ENCODE measurements around the gene SIDT2.

SIDT2 gene

DNA sequence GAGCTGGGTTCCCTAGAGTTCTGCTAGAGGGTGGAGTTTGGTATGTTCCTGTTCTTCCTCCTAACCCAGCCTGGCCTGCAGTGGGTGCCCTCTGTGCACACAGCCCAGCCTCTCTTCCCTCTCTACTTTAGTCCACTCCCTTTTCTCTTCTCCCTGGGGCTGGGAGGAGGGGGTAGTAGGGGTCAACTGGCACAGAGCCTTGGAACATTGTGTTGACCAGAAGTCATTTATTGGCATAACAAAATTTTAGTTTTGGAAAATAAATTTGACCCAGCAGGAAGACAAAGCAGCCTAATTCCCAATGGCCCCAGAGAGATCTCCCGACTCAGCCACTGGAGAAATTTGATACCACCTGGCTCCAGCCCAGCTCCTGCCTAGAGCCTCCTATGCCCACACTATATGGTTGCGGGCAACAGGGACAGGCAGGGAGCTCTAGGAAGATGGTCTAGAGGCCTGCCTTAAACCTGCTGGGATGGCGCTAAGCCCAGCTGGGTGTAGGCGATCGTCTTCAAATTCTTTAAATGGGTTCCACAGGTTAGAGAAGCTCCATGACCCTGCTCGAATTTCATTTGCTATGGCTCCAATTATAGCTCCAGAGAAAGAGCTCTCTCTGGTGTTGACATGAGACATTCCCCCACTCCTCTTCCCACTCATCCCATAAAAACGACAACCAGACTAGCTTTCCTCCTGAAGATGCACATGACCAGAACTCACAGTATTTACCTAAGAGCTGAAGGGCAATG, 43.4 kb downstream of the SIDT2 start:
- DNase-seq (ENCODE audit: low read depth in 2 of 2): no peak

DNA sequence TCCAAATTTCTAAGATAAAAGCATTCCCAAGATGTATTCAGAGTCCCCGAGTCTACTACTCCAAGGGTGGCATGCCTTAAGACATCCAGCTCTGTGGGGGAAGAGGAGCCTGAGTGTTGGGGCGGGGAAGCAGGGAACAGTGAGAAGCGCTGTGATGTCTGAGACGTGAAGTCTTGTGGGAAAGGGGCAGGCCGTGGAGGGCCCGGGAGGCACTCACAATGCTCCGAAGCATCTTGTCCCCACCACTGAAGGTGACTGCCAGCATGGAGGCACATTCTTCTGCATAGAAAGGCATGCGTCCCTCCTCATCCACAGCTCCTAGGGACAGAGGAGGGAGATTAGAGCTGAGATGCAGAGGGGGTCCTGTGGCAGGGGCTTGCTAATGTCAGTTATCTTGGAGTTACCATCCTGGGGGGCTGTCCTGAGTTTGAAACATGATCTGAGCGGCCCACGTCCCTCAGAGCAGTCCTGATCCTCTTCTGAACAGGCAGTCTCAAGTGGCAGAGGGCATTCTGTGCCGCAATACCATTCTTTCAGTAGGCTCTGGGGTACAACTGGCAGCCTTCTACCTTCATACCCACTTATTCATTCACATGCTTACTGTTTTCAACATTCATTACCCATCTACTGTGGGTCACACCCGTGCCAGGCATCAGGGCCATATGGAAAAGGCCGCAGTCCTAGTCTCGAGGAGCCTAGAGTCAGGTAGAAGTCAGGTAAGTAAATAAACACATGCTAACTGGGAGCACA, 44.6 kb downstream of the SIDT2 start:
- DNase-seq (ENCODE audit: low read depth in 2 of 2): no peak

DNA sequence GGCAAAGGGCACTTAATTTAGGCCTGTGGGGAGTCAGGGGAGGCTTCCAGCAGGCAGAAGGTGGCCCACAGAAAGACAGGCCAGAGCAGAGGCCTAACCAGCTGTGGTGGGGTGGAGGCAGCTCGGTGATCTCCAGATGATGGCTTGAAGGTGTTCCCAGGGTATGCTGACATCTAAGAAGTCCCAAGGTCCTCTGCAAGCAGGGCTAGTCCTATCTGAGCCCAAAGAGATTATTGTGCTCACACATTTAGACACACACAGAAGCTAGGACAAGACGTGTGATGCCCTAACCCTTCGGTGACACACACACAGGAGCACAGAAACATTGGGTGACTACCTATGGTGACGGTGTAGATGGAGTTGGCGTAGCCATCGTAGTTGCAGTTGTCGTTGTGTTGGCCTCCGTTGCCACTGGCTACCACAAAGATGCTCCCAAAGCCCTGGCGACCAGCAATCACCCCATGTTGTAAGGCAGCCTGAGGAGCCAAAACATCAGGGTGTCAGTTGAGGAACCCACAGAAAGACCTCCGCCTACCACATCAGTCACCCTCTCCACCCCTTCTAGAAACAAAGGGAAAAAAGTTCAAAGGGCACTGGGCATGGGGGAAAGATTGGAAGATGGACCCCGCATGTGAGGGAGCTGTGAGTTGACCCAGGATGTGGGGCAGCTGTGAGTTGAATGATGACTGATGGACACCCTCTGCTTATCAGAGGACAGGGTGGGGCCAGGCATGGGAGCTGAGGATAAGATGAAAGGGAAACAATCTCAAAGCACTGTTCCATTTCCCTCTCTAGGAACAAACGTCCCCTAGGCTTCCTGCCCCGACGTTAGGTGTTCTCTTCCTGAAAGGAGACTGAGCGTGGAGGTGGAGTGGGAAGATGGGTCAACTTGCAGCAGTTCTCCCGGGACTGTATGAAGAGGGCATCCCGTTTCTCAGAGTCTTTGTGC, 45.5 kb downstream of the SIDT2 start:
- no peak for DNase-seq (ENCODE audit: low read depth in 2 of 2)

DNA sequence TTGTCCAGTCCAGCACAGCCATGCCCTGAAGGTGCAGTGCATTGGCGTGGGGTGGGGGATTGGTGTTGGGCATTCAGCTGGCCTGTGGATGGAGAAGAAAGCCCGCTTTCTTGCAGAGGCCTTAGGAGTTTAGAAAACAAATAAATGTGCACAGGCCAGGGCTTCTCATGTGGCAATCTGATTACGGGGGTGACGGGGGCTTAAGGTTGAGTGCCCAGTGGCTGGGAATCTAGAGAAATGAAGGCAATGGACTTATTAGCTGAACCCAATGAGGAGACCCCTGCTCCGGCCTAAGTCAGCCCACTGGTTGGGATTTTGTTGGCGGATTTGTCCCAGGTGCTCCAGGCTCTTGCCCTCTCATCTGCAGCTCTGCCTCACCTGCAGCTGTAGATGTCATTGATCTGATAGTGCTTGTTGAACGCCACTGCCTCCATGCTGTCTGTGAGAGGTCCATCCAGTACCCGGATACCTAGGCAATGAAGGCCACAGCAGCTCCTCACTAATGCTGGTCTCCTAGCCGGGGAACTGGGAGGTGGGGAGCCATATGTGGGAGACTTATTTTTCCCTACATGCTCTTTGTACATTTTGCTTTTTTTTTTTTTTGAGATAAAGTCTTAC, 47.1 kb downstream of the SIDT2 start:
- no peak for DNase-seq (ENCODE audit: low read depth in 2 of 2)

DNA sequence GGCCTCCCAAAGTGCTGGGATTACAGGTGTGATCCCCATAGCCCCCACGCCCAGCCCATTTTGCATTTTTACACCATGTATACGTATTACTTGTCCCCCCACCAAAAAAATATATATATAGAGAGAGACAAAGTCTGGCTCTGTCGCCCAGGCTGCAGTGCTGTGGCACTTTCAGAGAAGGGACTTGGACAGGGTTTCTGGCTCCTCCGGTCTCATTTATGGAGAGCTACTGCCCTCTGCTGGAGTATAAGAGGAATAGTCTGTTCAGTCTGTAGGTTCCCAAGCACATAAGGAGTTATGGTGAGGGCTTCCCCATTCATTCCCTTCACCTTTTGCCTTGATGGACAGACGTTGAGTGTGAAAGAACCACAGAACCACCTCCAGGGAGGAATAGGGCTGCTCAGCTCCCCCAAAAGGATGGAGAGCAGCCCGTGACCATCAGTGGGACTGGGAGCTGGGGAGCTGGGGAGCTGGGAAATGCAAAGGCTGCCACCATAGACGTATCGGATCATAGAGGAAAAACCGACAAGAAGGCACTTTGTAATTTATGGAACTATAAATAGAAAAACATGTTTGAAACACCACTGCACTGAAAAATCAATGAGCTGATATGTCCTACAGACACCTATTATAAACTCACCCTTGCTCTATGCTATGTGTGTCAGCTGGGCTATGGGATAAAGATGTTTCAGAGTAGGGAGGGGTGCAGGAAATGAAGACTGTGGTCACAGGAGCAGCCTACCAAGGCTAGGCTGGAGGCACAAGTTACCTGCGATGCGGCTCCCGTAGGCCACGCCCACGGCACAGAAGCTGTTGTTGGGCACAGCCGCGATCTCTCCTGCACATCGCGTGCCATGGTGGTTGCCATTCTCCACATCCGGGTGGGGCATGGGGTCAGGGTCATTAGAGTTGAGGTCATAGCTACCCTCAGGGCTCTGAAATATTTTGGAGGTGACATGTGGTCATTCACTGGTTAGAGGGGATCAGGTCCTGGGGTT, 48.1 kb downstream of the SIDT2 start:
- no peak for DNase-seq (ENCODE audit: low read depth in 2 of 2)

DNA sequence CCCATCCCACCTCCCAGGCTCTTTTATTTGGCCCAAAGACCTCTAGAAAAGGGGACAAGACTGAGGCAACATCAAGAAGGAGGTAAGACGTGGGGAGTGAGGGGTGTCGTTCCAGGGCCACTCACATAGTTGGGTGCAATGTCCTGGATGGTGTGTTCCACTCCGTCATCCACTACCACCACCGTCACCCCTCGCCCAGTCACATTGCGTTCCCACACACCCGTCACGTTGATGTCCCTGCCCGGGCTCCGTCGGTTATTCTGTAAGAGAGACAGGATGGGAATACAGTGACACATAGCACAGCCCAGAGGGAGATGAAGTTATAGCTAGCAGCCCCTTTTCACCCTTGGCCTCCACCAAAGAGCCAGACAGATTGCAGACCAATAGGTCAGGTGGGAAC, 49.5 kb downstream of the SIDT2 start:
- no peak for DNase-seq (ENCODE audit: low read depth in 2 of 2)

DNA sequence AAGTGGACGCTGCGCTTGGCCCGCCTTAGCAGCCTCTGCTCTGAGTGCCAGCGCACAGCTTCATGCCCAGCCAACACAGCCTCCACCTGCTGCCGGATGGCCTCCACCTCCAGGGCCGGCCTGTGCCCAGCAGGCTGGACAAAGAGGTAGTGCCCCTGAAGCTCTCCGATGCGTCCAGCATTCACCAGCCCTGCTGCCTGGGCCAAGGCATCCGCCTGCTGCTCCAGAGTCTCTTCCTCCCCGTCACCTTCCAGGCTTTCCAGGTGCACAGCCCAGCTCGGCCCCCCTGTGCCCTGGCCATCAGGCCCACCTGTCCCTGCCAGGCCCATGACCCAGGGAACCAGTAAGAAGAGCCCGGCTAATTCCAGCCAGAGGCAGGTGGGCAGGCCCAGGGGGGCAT, 50.9 kb downstream of the SIDT2 start:
- no peak for DNase-seq (ENCODE audit: low read depth in 2 of 2)

DNA sequence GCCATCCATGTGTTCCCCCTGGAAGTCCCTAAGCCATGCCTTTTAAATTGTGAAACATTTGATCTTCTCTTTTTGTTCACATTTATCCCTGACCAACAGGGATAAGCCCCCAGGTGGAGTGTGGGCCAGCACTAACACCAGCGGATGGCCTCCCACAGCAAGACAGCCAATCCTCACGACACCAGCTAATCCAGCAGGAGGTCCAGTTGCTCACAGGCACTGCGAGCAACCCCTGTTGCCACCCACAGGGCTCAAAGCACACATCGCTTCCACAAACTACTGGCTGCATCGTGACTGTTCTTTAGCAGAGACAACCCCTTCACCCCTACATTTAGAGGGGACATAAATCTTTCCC, 51.4 kb downstream of the SIDT2 start:
- DNase-seq (ENCODE audit: low read depth in 2 of 2): no peak

DNA sequence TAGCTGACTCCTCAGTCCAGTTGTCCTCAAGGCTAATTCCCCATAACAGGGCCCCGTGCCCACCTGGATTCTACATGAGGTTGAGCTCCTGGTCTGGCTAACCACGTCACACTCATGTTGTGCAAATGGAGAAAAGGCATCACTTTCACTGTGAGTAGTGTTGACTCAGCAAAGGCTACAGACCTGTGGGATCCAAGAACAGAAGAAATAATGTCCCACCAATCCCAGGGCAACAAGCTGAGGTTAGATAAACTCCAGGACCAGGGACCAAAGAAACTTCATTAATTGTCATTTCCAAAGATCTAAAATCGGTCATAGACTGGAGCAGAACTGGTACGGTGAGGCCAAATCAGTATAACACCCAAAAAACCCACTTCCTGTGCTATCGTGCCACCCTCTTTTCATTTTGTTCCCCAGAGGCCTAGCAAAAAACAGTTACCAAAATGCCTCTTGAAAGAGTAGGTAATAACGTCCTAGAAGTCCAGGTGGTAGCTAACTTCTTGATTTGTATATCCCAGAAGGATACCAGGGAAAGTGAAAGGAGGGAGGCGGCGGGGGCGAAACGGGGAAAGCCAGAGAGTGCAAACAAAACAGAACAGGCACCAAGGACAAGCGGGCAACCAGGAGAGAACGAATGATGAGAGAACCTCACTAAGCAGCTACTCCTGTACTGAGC, 51.9 kb downstream of the SIDT2 start:
- peak in 1 of 2 donors; percentile 30 for DNase-seq (ENCODE audit: low read depth in 2 of 2)

DNA sequence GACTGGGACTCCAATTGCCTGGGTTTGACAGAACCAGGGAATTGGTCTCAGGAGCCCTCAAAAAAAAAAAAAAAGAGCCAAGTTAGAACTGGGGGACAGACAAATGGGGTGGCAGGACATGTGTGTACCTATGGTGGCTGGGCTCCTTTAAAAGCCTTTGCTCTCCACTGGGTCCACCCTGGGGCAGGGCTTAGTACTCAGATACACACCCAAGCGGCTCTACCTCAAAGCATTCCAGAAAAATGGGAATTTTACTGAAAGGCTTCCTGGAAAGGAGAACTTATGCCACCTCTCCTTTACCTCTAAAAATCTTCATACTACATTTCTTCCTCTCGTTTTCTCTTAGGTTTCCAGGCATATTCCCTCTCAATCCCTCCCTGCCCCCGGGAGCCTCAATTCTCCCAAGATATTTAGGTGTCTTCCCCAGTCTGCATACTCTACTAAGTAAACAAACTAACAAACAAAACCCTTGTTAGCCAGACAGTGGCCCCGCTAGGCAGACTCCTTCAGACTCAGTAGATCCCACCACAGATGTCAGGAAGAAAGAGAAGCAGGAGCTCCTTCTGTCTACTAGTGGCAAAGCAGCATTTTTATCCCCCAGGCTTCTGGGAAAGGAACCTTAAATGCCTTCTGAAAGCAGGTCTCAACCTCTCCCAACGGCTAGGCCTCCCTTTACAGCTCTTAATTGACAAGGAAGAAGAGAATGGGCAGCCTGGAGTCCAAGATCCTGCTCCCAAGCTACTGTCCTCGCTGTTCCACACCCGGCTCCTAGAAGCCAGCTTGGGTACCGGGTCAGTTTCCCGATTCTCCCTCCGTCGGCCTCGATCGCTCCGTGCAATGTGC, 52.7 kb downstream of the SIDT2 start:
- no peak for DNase-seq (ENCODE audit: low read depth in 2 of 2)

DNA sequence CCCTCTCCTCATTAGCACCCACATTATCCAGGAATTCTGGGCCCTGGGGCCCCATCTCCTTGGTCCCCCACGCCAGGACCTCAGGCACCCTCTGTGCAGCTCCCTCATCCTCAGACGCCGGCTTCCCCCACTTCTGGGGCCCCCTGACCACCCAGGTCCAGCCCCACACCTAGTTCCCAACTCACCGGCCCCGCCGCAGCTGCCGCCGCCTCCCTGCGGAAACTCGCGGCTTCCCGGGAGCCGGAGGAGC, 53.2 kb downstream of the SIDT2 start, which contains the start of gene PCSK7:
TSS of gene PCSK7 (minus strand) at position 232 of the 250 bp plus-strand sequence. CDS start 2,229 bp downstream, outside the sequence.
- no peak for DNase-seq (ENCODE audit: low read depth in 2 of 2)

DNA sequence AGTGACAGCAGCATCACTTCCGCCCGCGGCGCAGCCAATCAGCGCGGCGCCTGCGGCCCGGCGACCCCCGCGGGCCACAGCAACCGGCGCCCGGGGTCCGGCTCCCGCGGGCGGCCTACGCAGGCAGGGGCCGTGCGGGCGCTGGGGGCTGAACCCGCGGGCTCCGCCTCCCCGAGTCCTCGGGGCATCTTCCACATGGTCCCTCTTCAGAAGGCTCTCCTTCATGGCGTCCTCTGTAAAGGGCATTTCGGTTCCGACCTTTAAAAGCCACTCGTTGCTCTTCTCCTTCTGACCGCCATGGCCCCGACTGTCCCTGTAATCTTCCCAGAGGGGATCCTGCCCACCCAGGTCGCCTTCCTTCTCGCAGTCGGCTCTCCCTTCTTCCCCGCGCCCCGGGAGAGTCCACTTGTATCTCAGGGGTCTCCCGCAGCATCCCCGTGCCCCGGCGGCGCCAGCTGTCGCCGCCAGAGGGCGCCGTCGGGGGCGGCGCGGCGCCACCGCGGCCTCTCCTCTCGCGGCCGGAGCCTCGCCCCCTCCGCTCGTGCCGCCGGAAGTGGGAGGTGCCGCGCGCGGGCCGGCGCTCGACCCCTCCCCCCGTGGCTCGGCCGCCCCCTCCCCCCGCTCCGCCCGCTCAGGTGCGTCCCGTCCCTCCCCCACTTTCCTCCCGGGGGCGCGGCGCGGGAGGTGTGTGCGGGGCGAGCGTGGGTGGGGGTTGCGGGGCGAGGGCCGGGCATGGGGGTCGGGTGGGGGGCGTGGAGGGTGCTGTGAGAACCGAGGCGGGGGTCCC, 53.7 kb downstream of the SIDT2 start, which contains the start of gene RNF214:
TSS of gene RNF214 (plus strand) at position 580 of the 787 bp plus-strand sequence. CDS start 1,602 bp downstream, outside the sequence.
- DNase-seq (ENCODE audit: low read depth in 2 of 2): peak; percentile 61 to 71

DNA sequence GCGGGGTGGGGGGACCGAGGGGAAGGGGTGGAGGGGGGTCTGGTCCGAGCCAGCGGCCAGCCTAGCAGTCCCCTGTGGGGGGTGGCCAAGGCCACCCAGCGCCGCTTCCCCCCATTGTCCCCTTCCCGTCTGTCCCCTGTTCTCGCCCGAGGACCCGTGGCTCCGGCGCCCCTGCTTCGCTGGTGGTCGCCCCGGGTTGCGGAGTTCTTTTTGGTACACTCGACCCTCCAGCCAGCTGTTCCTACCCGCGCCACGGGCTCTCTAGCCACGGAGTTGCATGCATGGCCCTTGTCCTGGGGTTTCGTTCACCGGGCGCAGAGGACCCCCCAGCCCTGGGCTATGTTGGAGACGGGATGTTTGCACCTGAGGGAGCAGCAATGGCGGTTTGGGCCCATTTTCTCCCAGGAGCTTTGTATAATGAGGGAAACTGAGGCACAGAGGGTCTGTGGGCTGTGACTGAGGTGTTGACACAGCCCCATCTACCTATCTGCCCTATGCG, 54.4 kb downstream of the SIDT2 start:
- no peak for DNase-seq (ENCODE audit: low read depth in 2 of 2)

DNA sequence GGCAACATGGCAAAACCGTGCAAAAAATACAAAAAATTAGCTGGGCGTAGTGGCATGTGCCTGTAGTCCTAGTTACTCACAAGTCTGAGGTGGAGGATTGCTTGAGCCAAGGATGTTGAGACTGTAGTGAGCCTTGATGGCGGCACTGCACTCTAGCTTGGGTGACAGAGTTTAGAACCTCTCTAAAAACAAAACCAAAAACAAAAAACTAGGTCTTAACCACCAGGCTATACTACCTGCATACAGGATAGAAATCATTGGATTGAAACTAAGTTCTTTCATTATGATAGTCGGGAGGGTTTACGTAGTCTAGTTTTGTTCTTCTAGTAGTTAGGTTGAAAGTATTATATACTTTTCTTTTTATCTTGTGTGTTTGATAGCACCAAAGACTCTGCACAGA, 59.7 kb downstream of the SIDT2 start:
- no peak for DNase-seq (ENCODE audit: low read depth in 2 of 2)

DNA sequence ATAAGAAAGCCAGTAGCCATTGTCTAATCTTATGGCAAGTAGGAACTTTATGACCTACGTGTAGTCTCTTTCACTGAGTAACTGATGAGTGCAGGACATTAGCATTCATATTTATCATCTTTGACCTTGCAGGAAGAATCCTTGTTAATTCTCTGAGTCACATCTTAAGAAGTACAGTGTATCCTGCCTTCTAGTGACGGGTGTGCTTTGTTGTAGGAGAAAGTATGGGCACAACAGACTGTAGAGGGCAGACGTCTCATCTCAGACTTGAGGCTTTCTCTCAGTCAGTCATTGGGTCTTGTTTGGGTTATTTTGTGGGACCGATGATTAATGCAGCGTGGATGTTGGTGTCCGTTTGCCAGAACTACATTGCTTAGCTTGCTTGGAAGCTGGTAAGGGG, 60.8 kb downstream of the SIDT2 start:
- DNase-seq (ENCODE audit: low read depth in 2 of 2): no peak
